GM21529 (cell line): ENCODE results near the gene POU2F3.
A peak's percentile ranks its signal among the peaks of the same experiment; 100 is the strongest.

Experiments
- ATAC-seq: cut with Tn5 transposase; IDR thresholded peaks from one replicate; pipeline ENCODE4 v1.9.1; 2021; ENCODE audit not compliant: unreplicated experiment

POU2F3 gene

GRCh38 chr11:120210626-120211521, 29.1 kb upstream of the POU2F3 start, which contains the start of gene OAF:
Gene OAF, plus strand, starts transcription at chr11:120211032. Its CDS starts 248 bp downstream, at chr11:120211280.
- peak; percentile 82 for ATAC-seq

DNA sequence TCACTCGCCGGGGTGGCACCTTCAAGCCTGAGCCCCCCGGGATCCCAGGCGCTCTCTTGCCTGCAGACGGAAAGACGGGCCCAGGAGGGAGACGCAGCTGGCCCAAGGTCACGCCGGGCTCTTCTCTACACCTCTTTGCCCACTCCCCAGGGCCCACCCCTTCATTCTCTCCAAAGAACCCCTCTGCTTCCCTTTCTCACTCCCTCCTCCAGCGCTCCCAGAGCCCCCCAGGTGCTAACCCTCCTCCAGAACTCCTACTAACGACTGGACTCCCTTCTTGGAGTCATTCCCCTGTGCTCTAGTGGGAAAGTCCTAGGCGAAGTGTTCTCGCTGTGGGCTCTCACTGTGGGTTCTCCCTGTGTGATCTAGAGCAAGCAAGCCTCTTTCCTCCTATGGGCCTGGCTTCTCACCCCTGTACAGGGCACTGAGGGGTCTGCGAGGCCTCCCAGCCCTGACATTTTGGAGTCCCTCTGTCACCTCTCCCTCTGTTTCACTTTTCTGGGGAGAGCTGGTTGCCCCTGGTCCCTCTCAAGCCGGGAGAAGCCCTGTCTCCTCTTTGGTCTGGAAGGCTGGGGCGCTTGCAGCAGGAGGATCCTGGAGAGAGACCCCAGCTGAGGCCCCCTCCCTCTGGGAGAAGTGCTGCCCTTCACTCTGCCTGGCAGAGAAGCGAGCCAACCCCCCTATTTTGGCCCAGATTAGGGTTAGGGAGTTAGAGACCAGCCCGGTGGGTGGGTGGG, 28.2 kb upstream of the POU2F3 start:
- no peak for ATAC-seq

- ATAC-seq: no peak
Measured at GRCh38 chr11:120212259-120212878, 27.6 kb upstream of the POU2F3 start.

- ATAC-seq: no peak
Measured at GRCh38 chr11:120212926-120213325, 27.0 kb upstream of the POU2F3 start.

DNA sequence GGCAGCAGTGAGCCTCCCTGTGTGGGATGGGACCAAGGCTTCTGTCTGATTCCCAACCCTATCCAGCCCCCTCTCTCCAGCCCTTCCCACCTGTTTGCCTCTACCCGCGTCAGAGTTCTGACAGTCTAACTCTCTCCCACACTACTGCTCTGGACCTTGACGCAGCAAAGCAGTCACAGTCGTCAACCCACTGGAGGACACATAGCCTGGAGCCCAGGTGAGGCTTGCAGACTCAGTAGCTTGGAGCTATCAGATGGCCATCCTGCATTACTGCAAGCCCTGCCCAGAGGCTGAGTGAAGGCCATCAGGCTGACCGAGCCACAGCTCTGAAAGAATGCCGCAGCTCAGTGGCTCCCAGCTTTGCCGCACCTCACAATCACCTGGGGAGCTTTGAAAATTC, 25.4 kb upstream of the POU2F3 start:
- ATAC-seq: no peak

DNA sequence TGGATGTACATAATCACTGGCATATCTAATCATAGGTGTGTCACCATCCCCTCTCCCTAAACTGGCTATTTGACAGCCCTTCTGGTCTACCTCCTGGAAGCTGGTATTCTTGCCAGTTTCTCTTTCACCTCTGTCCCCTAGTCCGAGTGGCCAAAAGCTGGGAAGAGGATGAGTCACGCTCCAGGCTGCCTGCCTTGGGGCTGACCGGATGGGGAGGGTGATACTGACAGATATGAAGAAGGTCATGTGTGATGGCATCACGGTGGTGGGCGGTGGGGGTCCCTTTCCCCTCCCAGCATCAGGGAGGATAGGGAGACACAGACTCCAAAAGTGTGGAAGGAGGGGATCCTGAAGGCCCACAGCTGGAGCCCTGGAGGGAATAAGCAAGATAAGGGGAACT, 24.3 kb upstream of the POU2F3 start:
- no peak for ATAC-seq

DNA sequence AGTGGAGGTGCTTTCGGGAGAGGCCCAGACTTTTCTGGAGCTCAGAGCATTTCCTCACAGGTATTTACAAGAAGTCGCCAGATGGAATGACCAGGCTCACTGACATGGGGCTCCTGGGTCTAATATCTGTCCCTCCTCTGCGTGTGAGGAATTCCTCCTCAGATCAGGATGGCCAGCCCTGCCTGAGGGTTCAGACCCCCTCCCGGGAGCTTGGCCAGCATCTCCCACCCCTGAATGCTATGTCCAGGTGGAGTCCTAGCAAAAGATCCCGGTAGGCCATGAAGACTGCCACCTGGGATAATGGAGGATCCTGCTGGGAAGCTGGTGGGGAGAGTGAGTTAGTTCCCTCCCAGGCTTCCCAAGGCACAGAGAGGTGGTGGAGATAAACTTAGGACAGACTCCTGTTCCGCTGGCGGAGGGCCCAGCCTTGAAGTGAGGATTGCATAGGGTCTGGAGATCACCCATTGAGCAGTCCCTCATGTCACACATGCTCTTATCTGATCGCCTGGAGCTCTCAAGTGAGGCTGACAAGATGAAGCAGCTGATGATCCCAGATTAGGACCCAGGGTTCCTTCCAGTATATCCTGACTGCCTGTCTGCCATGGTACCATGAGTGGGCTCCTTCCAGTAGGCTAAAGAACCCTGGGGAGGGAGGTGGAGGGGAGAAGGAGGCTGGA, 23.4 kb upstream of the POU2F3 start:
- no peak for ATAC-seq

DNA sequence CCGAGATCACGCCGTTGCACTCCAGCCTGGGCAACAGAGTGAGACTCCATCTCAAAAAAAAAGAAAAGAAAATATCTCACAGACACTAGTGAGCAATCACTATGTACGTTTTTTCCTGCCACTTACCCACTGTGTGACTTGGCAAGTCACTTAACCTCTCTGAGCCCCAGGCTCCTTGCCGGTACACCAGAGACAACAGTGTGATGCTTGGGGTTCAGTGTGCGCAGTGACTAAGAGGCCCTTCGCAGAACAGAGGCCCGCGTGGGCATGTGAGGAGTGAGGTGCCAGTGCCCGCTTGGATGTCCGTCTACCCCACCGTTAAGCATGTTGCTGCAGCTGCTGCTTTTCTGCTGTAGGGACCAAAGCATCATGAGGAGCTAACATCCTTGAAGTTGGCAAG, 22.4 kb upstream of the POU2F3 start:
- no peak for ATAC-seq

GRCh38 chr11:120217941-120218694, 21.8 kb upstream of the POU2F3 start:
- no peak for ATAC-seq

- ATAC-seq: no peak
Measured at GRCh38 chr11:120218695-120219033, 21.3 kb upstream of the POU2F3 start.

GRCh38 chr11:120219232-120219937, 20.6 kb upstream of the POU2F3 start:
- ATAC-seq: no peak

DNA sequence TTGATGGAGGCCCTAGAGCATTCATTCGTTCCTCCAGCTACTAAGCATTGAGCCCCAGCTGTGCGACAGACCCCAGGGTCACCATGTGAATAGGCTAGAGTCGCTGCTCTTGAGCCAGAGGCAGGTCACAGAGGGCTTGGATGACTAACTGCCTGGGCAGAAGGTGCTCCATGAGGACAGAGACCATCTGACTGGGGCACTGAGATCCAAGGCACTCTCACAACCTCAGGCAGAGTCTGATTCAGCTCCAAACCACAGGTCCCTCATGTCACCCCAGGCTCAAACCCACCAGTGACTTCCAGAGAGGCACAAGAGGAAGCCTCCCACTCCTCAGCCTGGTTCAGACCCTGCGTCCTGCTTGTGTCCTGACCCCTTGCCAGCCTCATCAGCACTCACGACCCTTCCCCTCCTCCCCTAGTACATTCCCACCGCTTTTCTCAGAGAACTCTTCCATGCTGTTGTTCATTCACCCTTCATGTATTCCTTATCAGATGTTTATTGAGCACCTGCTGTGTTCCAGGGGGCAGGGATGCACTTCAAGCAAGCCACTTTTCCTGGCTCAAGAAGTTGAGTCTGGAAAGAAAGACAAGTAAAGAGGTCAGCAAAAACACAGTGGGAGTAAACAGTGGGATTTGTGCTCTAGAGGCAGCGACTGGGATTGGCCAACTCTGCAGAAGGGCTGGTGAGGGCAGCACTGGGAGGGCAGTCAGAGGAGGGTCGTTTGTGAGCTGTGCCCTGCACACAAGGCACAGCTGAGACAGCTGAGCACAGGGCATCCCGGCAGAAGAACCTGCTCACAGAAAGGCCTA, 19.8 kb upstream of the POU2F3 start:
- ATAC-seq: no peak

DNA sequence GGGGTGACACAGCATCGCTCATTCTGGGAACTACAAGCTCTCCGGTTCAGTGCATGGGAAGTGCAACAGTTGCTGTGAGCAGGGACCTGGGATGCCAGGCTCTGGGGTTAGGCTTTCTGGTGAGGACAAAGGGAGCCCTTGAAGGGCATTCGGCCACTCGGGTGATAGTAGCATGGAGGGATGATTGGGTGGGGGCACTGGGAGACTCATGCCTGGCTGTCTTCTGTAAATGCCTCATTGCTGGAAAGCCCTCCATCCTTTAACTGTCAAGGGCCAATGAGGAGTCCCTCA, 19.2 kb upstream of the POU2F3 start:
- ATAC-seq: no peak

DNA sequence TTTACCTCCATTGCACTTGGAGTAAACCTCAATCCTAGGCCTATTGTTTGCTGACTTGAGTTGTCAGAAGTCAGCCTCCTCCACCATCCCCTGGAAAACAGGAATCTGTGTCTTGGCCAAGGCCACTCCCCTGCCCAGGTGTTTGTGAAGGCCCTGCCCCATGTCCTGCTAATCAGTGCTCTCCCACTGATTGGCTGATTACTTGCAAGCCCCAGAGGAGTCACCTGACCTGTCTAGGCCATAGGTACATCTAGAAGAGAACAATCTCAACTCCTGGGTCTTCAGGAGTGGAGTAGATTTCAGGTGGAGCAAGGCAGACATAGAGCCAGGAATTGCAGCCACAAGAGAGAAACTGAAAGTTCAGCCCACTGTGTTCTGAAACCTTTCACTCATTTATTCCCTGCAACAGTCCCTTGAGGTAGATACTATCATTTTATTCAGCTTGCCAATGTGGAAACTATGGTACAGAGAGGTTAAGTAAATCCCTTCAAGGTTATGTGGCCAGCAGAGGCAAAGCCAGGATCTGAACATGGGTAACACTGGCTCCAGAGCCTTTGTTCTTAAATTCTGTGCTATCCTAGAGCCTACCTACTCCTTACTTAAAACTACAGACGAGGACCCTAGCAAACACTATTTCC, 18.7 kb upstream of the POU2F3 start:
- ATAC-seq: no peak

GRCh38 chr11:120222916-120223315, 17.0 kb upstream of the POU2F3 start:
- ATAC-seq: no peak

GRCh38 chr11:120223793-120224192, 16.1 kb upstream of the POU2F3 start:
- no peak for ATAC-seq

DNA sequence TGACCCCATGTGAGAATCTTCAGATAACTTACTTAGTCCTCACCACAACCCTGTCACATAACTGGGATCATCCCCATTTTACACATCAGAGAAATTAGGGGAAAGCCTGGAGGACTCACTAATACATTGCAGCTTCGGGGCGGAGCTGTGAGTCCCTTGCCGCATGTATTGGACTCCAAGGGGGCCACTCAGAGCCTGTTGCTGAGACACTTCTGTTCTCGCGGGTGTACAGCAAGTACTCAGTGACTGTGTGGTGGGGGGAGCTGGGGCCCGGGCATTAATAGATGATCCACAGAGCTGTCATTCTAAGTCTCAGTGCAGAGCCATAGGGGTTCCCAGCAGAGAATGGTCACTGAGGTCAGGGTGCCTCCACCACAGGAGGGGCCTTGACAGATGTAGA, 15.6 kb upstream of the POU2F3 start:
- ATAC-seq: no peak

DNA sequence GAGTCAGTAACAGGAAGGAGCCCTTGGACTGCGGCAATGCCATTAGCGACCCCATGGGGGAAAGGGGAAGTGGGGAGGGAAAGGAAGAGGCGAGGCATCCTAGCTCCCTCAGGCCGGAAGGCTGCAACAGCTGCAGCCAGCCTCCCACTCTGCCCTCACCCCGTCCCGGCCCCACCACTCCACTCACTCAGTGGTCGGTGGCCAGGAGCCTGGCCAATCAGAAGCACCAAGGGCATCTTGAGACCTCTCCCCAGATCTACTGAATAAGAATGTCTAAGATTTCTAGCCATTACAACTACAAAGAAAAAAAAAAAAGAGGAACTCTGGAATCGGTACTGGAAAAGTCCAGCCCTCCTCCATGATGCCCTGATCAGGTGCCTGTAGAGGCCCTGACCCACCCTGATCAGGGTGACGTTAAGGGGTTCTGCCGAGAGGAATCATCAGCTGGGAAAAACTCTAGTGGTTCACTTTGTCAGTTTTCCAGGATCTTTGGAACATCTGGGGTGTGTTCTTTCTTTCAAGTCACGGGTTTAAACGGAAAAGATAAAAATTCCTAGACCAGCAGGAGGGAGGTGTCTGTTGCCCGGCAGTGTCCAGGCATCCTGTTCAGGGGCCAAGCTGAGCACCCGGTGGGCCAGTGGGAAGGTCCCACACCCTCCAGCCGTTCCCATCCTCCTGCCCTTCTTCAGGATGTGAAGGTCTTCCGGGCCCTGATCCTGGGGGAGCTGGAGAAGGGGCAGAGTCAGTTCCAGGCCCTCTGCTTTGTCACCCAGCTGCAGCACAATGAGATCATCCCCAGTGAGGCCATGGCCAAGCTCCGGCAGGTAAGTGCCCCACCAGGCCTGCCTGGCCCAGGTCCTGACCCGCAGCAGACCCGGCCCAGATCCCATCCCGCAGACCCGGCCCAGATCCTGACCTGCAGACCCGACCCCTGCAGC, 14.7 kb upstream of the POU2F3 start:
- no peak for ATAC-seq
